Measurements from ENCODE around the gene CCDC187.

- TF ChIP-seq EZH2 (IDR thresholded peaks at IDR 0.05; ENCODE audit: low read length) (no peak), CTCF (optimal IDR thresholded peaks at IDR 0.05 in 1 of 3, IDR thresholded peaks at IDR 0.05 in 1 of 3, conservative IDR thresholded peaks at IDR 0.05 in 1 of 3; ENCODE audit: extremely low read depth in 1 of 3, insufficient read depth in 2 of 3, low read length in 3 of 3) (no peak)
These were observed 98.2 kb downstream of the CCDC187 start for GRCh38 chr9:136205707-136205992.
